Peyer's patch (tissue), 4 donors: Measurements from ENCODE around the gene METRNL.

Experiments
- POLR2A ChIP-seq, 2 donors: fragments of 450-650 bp; IDR thresholded peaks; one replicate each; pipeline ENCODE4 v1.5.1; 2017; ENCODE audit warnings: antibody characterized with exemption in 2 of 2, mild to moderate bottlenecking in 2 of 2, moderate library complexity in 2 of 2
- TF ChIP-seq, protein P1 (sequence below), 6 experiments: fragments of 450-650 bp in 4 of 6; fragments of 200-600 bp in 2 of 6; sonication (generic) in 1 of 6; IDR thresholded peaks; one replicate each; pipeline ENCODE4 v1.5.1; 2017 to 2019; ENCODE audit warnings: antibody characterized with exemption in 6 of 6, mild to moderate bottlenecking in 3 of 6, moderate library complexity in 1 of 6

DNA sequence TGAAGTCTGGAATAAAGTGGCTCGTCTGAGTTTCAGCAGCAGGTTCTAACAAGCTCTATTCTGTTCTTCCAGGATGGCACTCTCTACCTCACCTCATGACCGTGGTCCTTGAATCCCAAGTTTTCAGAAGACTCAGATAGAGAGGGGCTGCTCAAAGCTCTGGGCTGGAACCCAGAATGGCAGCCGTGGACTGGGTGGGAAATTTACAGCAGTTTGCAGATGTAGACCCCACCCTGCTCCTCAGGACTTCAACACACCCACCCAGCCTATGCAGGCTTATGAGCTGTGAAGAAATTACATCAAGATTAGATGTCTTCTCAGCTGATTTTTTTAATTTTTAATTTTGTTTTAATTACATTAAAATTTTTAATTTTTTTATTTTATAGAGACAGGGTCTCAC, 59.4 kb downstream of the METRNL start:
- no peak for TF ChIP-seq POLR2A (IDR thresholded peaks at IDR 0.05)
- TF ChIP-seq, protein P1, sequence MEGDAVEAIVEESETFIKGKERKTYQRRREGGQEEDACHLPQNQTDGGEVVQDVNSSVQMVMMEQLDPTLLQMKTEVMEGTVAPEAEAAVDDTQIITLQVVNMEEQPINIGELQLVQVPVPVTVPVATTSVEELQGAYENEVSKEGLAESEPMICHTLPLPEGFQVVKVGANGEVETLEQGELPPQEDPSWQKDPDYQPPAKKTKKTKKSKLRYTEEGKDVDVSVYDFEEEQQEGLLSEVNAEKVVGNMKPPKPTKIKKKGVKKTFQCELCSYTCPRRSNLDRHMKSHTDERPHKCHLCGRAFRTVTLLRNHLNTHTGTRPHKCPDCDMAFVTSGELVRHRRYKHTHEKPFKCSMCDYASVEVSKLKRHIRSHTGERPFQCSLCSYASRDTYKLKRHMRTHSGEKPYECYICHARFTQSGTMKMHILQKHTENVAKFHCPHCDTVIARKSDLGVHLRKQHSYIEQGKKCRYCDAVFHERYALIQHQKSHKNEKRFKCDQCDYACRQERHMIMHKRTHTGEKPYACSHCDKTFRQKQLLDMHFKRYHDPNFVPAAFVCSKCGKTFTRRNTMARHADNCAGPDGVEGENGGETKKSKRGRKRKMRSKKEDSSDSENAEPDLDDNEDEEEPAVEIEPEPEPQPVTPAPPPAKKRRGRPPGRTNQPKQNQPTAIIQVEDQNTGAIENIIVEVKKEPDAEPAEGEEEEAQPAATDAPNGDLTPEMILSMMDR (IDR thresholded peaks at IDR 0.05) = no peak
